GM12878 (cell line): ENCODE data around the gene RDM1. TPM values are rescaled to one million over a fixed set of nuclear protein-coding genes. Genes with fewer than 3 reads are reported as not detected.

ENCODE experiments used
- ATAC-seq: fragments of 200-7000 bp; cut with Tn5 transposase; 3 replicates; pipeline ENCODE4 v1.9.1; 2020; ENCODE audit warnings: mild to moderate bottlenecking, moderate library complexity
- BruUV-seq: library from RNA; stranded (reverse); fragments of 400-500 nt; replicated peaks from 2 replicates; lab custom pipeline; 2021; lab: Mats Ljungman, UMichigan
- CTCF ChIA-PET: fragments of 300-600 bp; sonication (Branson Sonifier 250); formaldehyde crosslinking; extraction: SDS; loops from one replicate; lab custom pipeline; 2021; ENCODE audit warnings: inconsistent platforms; lab: Yijun Ruan, JAX
- POLR2A ChIA-PET: fragments of 350-600 bp; formaldehyde crosslinking; extraction: SDS; loops from one replicate; lab custom pipeline; 2021; ENCODE audit warnings: inconsistent platforms; lab: Charles Lee
- RAD21 ChIA-PET: fragments of 300-600 bp; sonication (Branson Sonifier 250); formaldehyde crosslinking; loops from one replicate; lab custom pipeline; 2023; ENCODE audit warnings: antibody characterized with exemption; ENCODE audit not compliant: unreplicated experiment; lab: Charles Lee
- SMC1A ChIA-PET: fragments of 300-600 bp; sonication (Branson Sonifier 250); formaldehyde crosslinking; loops from one replicate; lab custom pipeline; 2023; ENCODE audit not compliant: unreplicated experiment, uncharacterized antibody; lab: Charles Lee
- DNase-seq: peaks from one replicate; pipeline ENCODE4 v3.0.0-alpha.2; 2011; ENCODE audit warnings: low read depth, low spot score
- FAIRE-seq: peaks from 3 replicates; lab custom pipeline; 2011; peaks lifted over from hg19 to GRCh38; lab: Jason Lieb, UNC
- H2AFZ ChIP-seq: 2 replicates; pipeline ENCODE4 v1.6.0; 2011; ENCODE audit warnings: low read depth, low read length, control low read depth; ENCODE audit not compliant: control insufficient read depth
- H3K27ac ChIP-seq: 2 replicates; pipeline ENCODE4 v1.5.1; 2011; ENCODE audit warnings: control low read depth; ENCODE audit not compliant: control insufficient read depth, insufficient read depth
- H3K27me3 ChIP-seq, 2 experiments: replicated peaks in 1 of 2; 2 replicates each; pipeline versions ENCODE4 v1.6.0 to v1.6.1; 2011; ENCODE audit warnings: low read length in 1 of 2; ENCODE audit not compliant: control insufficient read depth in 2 of 2, insufficient read depth in 2 of 2
- H3K36me3 ChIP-seq, 2 experiments: 2 replicates each; pipeline ENCODE4 v1.5.1; 2011; ENCODE audit warnings: low read length in 1 of 2; ENCODE audit not compliant: control insufficient read depth in 2 of 2, insufficient read depth in 2 of 2
- H3K4me1 ChIP-seq: 2 replicates; pipeline ENCODE4 v1.6.1; 2011; ENCODE audit warnings: mild to moderate bottlenecking, low read length, moderate library complexity, mixed read lengths; ENCODE audit not compliant: control insufficient read depth, insufficient read depth
- H3K4me2 ChIP-seq: 2 replicates; pipeline ENCODE4 v1.6.0; 2011; ENCODE audit warnings: control low read depth; ENCODE audit not compliant: control insufficient read depth, insufficient read depth
- H3K4me3 ChIP-seq: fragments of 200-600 bp; sonication (generic); 2 replicates; pipeline ENCODE4 v1.5.1; 2016
- H3K79me2 ChIP-seq: 2 replicates; pipeline ENCODE4 v1.6.0; 2011; ENCODE audit warnings: low read length; ENCODE audit not compliant: control insufficient read depth, insufficient read depth
- H3K9ac ChIP-seq: 2 replicates; pipeline ENCODE4 v1.8.0; 2011; ENCODE audit warnings: low read length, control low read depth, mixed read lengths; ENCODE audit not compliant: control insufficient read depth, insufficient read depth
- H3K9me3 ChIP-seq: replicated peaks from 3 replicates; pipeline ENCODE4 v1.5.1; 2011; ENCODE audit warnings: mild to moderate bottlenecking, low read length; ENCODE audit not compliant: control insufficient read depth, insufficient read depth
- H4K20me1 ChIP-seq: 2 replicates; pipeline ENCODE4 v1.6.0; 2011; ENCODE audit not compliant: control insufficient read depth, insufficient read depth
- WGBS: methylation state at CpG from one replicate; pipeline ENCODE4 v1.1.6; 2016; ENCODE audit warnings: low lambda C conversion rate; ENCODE audit not compliant: insufficient replicate concordance, insufficient coverage; ENCODE audit errors: missing lambda C conversion rate; 5-methylcytosine and 5-hydroxymethylcytosine counted together
- in situ Hi-C: fragments of 300-500 bp; cut with MboI; formaldehyde crosslinking; loops from 9 replicates; pipeline ENCODE4 v1.14.3; 2018; ENCODE audit warnings: mixed read lengths
- intact Hi-C: fragments of 100-400 bp; cut with micrococcal nuclease; formaldehyde crosslinking; loops from one replicate; pipeline ENCODE4 v1.14.2; 2022; ENCODE audit not compliant: unreplicated experiment
- polyA plus RNA-seq, 11 experiments: library from polyadenylated mRNA; depleted of rRNA in 4 of 11; unstranded in 6 of 11; stranded (reverse) in 5 of 11; fragments of >200 nt; fragmentation: Nextera tagmentation in 4 of 11; fragmentation: Illumina TruSeq in 1 of 11; extraction: Ambion mirVana in 4 of 11; extraction: Trizol in 1 of 11; gene quantifications; 1 replicate in 1 of 11; 2 replicates in 10 of 11; pipeline versions ENCODE4 v1.2.1 to v1.2.3, GENCODE V29; 2011 to 2016; ENCODE audit warnings: inconsistent platforms in 2 of 11, missing spikeins in 2 of 11, low read depth in 1 of 11
- total RNA-seq, 4 experiments: library from RNA; depleted of rRNA in 3 of 4; stranded (reverse); fragments of >200 nt in 3 of 4; fragmentation: Illumina TruSeq in 1 of 4; extraction: Trizol in 1 of 4; gene quantifications; 2 replicates each; pipeline versions ENCODE4 v1.2.1 to v1.2.3, GENCODE V29; 2013 to 2021
- TF ChIP-seq, protein P1 (sequence below): IDR thresholded peaks from 2 replicates; pipeline ENCODE4 v1.6.1; 2011; ENCODE audit warnings: borderline replicate concordance, low read depth, mild to moderate bottlenecking, moderate library complexity, low read length; ENCODE audit not compliant: insufficient read depth, poor library complexity, severe bottlenecking
- TF ChIP-seq, protein P2 (sequence below): fragments of 450-650 bp; IDR thresholded peaks from 2 replicates; pipeline ENCODE4 v1.6.1; 2017; ENCODE audit warnings: low read depth, mild to moderate bottlenecking, moderate library complexity

The RDM1 gene
- total and polyA plus RNA-seq, 10 of the 15 experiments (the other 5 are each of a cell fraction or from before 2014, with no cell fraction given), result 5.7 to 18.4 (median 10.7) TPM

DNA sequence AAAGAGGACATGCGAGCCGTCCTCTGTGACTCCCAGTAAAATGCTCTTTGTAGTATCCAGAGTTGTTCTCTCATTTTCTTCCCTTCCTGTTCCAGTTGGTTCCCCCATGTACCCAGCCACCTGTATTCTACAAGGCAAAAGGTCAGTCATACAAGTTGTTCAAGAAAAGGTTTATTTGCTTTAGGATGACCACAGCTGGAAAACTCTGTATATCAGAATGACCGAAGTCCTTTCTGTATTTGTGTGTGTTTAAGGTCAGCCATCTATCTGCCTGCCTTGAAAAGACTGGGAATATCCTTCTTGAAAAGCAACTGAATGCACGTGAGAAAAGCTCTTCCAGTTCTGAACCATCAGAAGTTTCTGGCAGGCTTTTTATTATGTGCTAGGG lies 42.4 kb upstream of the RDM1 start:
- TF ChIP-seq, protein P1, sequence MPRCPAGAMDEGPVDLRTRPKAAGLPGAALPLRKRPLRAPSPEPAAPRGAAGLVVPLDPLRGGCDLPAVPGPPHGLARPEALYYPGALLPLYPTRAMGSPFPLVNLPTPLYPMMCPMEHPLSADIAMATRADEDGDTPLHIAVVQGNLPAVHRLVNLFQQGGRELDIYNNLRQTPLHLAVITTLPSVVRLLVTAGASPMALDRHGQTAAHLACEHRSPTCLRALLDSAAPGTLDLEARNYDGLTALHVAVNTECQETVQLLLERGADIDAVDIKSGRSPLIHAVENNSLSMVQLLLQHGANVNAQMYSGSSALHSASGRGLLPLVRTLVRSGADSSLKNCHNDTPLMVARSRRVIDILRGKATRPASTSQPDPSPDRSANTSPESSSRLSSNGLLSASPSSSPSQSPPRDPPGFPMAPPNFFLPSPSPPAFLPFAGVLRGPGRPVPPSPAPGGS, result no peak
- TF ChIP-seq, protein P2, sequence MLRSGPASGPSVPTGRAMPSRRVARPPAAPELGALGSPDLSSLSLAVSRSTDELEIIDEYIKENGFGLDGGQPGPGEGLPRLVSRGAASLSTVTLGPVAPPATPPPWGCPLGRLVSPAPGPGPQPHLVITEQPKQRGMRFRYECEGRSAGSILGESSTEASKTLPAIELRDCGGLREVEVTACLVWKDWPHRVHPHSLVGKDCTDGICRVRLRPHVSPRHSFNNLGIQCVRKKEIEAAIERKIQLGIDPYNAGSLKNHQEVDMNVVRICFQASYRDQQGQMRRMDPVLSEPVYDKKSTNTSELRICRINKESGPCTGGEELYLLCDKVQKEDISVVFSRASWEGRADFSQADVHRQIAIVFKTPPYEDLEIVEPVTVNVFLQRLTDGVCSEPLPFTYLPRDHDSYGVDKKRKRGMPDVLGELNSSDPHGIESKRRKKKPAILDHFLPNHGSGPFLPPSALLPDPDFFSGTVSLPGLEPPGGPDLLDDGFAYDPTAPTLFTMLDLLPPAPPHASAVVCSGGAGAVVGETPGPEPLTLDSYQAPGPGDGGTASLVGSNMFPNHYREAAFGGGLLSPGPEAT, result no peak
- 47% methylated on average over 4 of the region's 4 CpGs for WGBS

More for the DNA sequence above, 42.4 kb upstream of the RDM1 start:
- no peak overlapping the region for H3K4me2 ChIP-seq
- H3K4me3 ChIP-seq, result no peak overlapping the region
- H3K4me1 ChIP-seq, result peaks cover 6% of the 10 kb centered on the region; the same call in 1 of the 2 replicates
- H3K36me3 ChIP-seq, result no peaks in the 10 kb centered on the region
- in situ Hi-C loops (loop anchor here (5.0 kb wide), 3 partner anchors 99 to 514 kb away; partner anchors contain the start of gene ZNHIT3), intact Hi-C loops (no loop called here)
- H3K9me3 ChIP-seq, result no peaks in the 10 kb centered on the region
- ChIA-PET POLR2A (interaction anchor here (1.0 to 1.7 kb wide), 2 partner anchors 11 to 117 kb away, joined by 4 to 5 read pairs; partner anchors contain the start of gene CCL3), SMC1A (interaction anchor here (0.9 to 17.2 kb wide), 9 partner anchors 9 to 512 kb away, joined by 3 to 485 read pairs (median 5); no protein-coding TSS in a partner anchor), CTCF (interaction anchor here (0.9 to 19.0 kb wide), 10 partner anchors 8 to 513 kb away, joined by 3 to 622 read pairs (median 4); partner anchors contain the start of gene CCL16), RAD21 (interaction anchor here (1.0 to 17.2 kb wide), 7 partner anchors 9 to 175 kb away, joined by 3 to 342 read pairs (median 4); partner anchors contain the start of gene CCL3)
- ATAC-seq (no peak), FAIRE-seq (no peak), DNase-seq (no peak)
- BruUV-seq, result no TSS peak
- no peaks in the 10 kb centered on the region for H3K27me3 ChIP-seq
- no peaks in the 10 kb centered on the region for H3K79me2 ChIP-seq
- no peaks in the 10 kb centered on the region for H4K20me1 ChIP-seq
- no peak overlapping the region for H2AFZ ChIP-seq
- no peak overlapping the region for H3K27ac ChIP-seq
- no peak overlapping the region for H3K9ac ChIP-seq
